A673 (cell line): ENCODE data around the gene CCDC181. TPM values are rescaled to one million over a fixed set of nuclear protein-coding genes. Genes with fewer than 3 reads are reported as not detected.
A peak's percentile ranks its signal among the peaks of the same experiment; 100 is the strongest.

ENCODE experiments used
- BruUV-seq: library from RNA; stranded (reverse); fragments of 400-500 nt; replicated peaks from 2 replicates; lab custom pipeline; 2021; lab: Mats Ljungman, UMichigan
- CTCF ChIA-PET: fragments of 300-600 bp; sonication (Branson Sonifier 250); formaldehyde crosslinking; loops from one replicate; lab custom pipeline; 2022; ENCODE audit warnings: antibody characterized with exemption; lab: Charles Lee
- POLR2A ChIA-PET: fragments of 300-600 bp; sonication (Branson Sonifier 250); formaldehyde crosslinking; loops from one replicate; lab custom pipeline; 2022; ENCODE audit warnings: antibody characterized with exemption; ENCODE audit not compliant: low non-redundant PET; lab: Charles Lee
- DNase-seq: peaks from one replicate; pipeline ENCODE4 v3.0.0-alpha.2; 2015; ENCODE audit warnings: low spot score
- H3K27ac ChIP-seq: fragments of 200-600 bp; sonication (generic); 2 replicates; pipeline ENCODE4 v1.5.1; 2016; ENCODE audit warnings: mixed run types, low read depth, mild to moderate bottlenecking, mixed read lengths, antibody characterized with exemption, low read length; ENCODE audit not compliant: poor library complexity, severe bottlenecking
- H3K27me3 ChIP-seq: fragments of 200-600 bp; sonication (generic); replicated peaks from 2 replicates; pipeline ENCODE4 v1.6.1; 2017; ENCODE audit warnings: mixed run types, low read depth, mild to moderate bottlenecking, mixed read lengths, antibody characterized with exemption, low read length; ENCODE audit not compliant: insufficient read depth, poor library complexity
- H3K36me3 ChIP-seq: fragments of 200-600 bp; sonication (generic); 2 replicates; pipeline ENCODE4 v1.6.1; 2016; ENCODE audit warnings: mixed run types, mild to moderate bottlenecking, mixed read lengths, antibody characterized with exemption, low read length; ENCODE audit not compliant: insufficient read depth, poor library complexity, severe bottlenecking
- H3K4me1 ChIP-seq: fragments of 200-600 bp; sonication (generic); 2 replicates; pipeline ENCODE4 v1.6.1; 2017; ENCODE audit warnings: mixed run types, mild to moderate bottlenecking, mixed read lengths, antibody characterized with exemption, low read length; ENCODE audit not compliant: insufficient read depth, poor library complexity, severe bottlenecking
- H3K4me3 ChIP-seq: fragments of 200-600 bp; sonication (generic); 2 replicates; pipeline ENCODE4 v1.5.1; 2016; ENCODE audit warnings: low read depth, mixed run types, mild to moderate bottlenecking, mixed read lengths, low read length; ENCODE audit not compliant: poor library complexity, severe bottlenecking
- H3K9me3 ChIP-seq: fragments of 200-600 bp; sonication (generic); 2 replicates; pipeline ENCODE4 v1.6.1; 2016; ENCODE audit warnings: mixed run types, low read depth, mild to moderate bottlenecking, mixed read lengths, antibody characterized with exemption, low read length; ENCODE audit not compliant: poor library complexity, severe bottlenecking
- CTCF ChIP-seq: fragments of 300-800, 200-600 bp; sonication (generic); conservative IDR thresholded peaks from 2 replicates; pipeline ENCODE4 v1.5.1; 2017; ENCODE audit warnings: low read depth, mild to moderate bottlenecking, antibody characterized with exemption, low read length, moderate library complexity, mixed read lengths
- EZH2 ChIP-seq: fragments of 200-600 bp; sonication (generic); IDR thresholded peaks from 2 replicates; pipeline ENCODE4 v1.6.1; 2017; ENCODE audit warnings: borderline replicate concordance, low read depth, mild to moderate bottlenecking, mixed read lengths, antibody characterized with exemption, low read length; ENCODE audit not compliant: poor library complexity, severe bottlenecking
- intact Hi-C: fragments of 100-400 bp; cut with micrococcal nuclease; formaldehyde crosslinking; loops from one replicate; pipeline ENCODE4 v1.10.0; 2022; ENCODE audit not compliant: unreplicated experiment
- total RNA-seq: library from RNA; stranded (reverse); gene quantifications from 2 replicates; pipeline ENCODE4 v1.2.3, GENCODE V29; 2021

The CCDC181 gene
- total RNA-seq, 1 experiment from 2014 or later: 5.7 TPM

- intact Hi-C loops: no loop called here
- Histone ChIP-seq H3K27ac (no peak overlapping the region), H3K27me3 (no peaks in the 10 kb centered on the region), H3K4me1 (no peaks in the 10 kb centered on the region), H3K36me3 (no peaks in the 10 kb centered on the region), H3K9me3 (no peaks in the 10 kb centered on the region), H3K4me3 (no peak overlapping the region)
- no TSS peak for BruUV-seq
- ChIA-PET POLR2A (no interaction called here), CTCF (no interaction called here)
- TF ChIP-seq EZH2 (no peak), CTCF (no peak)
- no peak for DNase-seq
These were observed 66.9 kb downstream of the CCDC181 start for GRCh38 chr1:169360415-169360814.

DNA sequence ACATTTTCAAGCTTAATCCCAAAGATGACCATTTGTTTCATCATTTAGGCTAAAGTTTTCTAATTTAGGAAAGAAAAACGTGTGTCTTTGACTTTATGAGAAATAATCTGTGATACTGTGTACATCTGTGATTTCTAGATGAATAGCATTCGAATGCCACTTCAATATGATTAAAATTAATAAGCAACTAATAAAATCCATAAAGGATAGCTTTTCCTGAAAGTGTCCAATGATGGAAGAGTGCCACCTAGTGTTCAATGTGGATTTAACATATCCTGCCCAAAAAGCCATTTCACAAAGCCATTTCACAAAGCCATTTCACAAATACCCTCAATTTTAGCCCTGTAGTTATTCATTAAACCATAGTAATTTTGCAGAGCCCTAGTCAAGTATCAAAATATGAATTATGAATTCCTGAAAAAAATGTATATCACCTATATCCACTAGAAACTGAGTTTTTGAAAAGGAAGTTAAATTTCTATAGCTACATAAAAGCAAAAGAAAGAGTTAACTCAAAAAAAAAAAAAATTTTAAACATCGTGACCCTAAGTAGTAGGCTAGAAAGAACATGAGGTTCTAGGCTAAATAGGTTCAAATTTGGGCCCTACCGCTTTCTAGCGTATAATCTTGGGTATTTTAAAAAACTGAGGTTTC, 78.8 kb downstream of the CCDC181 start:
- Histone ChIP-seq H3K27ac (no peak overlapping the region), H3K36me3 (no peaks in the 10 kb centered on the region), H3K4me1 (no peaks in the 10 kb centered on the region), H3K27me3 (no peaks in the 10 kb centered on the region), H3K4me3 (no peak overlapping the region), H3K9me3 (no peaks in the 10 kb centered on the region)
- POLR2A ChIA-PET: no interaction called here
- BruUV-seq: no TSS peak
- intact Hi-C loops: loop anchor here (1.0 to 10.0 kb wide), 6 partner anchors 214 to 1004 kb away; partner anchors contain the start of gene ATP1B1
- CTCF ChIA-PET: interaction anchor here (0.6 to 3.2 kb wide), 8 partner anchors 131 to 745 kb away, joined by 3 to 28 read pairs (median 4); no protein-coding TSS in a partner anchor
- DNase-seq: peak; percentile 76
- TF ChIP-seq EZH2 (no peak), CTCF (peak; percentile 83)

DNA sequence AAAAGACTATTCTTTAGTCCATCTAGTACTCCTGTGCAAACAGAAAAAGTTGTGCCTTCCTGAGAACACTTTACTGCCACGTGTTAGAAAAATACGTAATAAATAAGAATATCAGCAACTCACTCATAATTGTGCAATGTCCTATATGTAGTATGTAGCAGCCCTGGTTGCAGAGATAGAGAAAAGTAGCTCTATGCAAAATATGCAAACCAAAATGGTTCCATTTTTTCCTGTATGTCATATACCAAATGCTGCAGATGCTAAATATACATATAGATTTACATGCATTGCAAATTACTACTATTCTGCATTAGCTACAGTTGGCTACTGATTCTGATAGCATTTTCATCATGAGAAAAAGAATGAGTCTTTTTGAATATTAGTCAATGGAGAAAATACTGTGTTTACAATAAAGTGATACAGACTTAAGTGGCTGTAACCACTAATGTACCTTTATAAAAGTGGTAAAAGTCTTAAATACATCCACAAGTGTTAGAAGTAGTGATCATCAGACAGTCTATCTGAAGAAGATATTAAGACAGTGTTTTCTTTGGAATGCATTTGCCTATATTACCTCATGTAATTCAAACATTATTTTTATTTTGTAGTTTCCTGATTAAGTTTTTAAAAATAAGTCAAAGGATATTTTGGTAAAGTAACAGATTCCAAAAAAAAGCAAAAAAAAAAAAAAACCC, 79.4 kb downstream of the CCDC181 start:
- TF ChIP-seq EZH2 (no peak), CTCF (no peak)
- H3K9me3 ChIP-seq: no peaks in the 10 kb centered on the region
- CTCF ChIA-PET: interaction anchor here (0.6 to 3.2 kb wide), 8 partner anchors 132 to 746 kb away, joined by 3 to 28 read pairs (median 4); no protein-coding TSS in a partner anchor

More for the DNA sequence above, 79.4 kb downstream of the CCDC181 start:
- Histone ChIP-seq H3K4me1 (no peaks in the 10 kb centered on the region), H3K36me3 (no peaks in the 10 kb centered on the region), H3K27me3 (no peaks in the 10 kb centered on the region), H3K4me3 (no peak overlapping the region), H3K27ac (no peak overlapping the region)
- no TSS peak for BruUV-seq
- intact Hi-C loops: loop anchor here (1.0 to 10.0 kb wide), 6 partner anchors 213 to 1003 kb away; partner anchors contain the start of gene ATP1B1
- no peak for DNase-seq
- POLR2A ChIA-PET: no interaction called here
